Eye (tissue), 1 donor: Measurements from ENCODE around the gene PIKFYVE.
"Not testable (repeated sequence)": the region's sequence is repeated elsewhere in the genome, so short reads cannot be mapped to it uniquely, and the experiment has no call there.

Experiments used
- DNase-seq: peaks from one replicate; pipeline ENCODE4 v3.0.0-alpha.2; 2015

Gene PIKFYVE

DNA sequence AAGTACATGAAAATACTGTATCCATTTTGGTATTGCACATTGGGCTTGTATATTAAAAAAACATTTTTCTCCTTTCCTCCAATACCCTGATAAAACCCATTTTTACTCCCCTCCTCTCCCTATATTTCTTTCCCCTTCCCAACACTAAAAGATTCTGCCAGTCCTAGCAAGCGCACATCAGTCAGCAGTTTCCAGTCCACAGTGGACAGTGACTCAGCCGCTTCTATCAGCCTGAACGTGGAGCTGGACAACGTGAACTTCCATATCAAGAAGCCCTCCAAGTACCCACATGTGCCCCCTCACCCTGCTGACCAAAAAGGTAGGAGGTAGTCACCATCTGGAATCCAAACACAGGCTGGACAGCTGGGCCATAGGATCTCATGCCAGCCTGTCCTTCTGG, 38.6 kb downstream of the PIKFYVE start:
- DNase-seq, result no peak

DNA sequence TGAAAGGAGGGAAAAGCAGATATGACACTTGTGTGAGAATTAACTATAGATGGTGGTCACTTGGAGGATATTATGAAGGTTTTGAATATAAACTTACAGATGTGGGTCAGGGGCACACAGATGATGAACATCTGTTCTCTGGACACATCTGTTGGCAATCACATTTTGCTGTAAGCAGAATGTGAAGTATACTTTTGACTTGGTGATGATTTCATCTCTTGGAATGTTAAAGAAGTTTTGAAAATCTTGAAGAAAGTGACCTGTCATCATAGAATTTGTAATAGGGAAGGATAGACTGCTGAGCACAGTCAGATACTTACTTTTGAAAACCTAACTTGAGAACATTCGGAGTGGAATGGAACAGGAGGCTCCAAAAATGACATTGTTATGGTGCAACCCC, 40.2 kb downstream of the PIKFYVE start:
- no peak for DNase-seq

DNA sequence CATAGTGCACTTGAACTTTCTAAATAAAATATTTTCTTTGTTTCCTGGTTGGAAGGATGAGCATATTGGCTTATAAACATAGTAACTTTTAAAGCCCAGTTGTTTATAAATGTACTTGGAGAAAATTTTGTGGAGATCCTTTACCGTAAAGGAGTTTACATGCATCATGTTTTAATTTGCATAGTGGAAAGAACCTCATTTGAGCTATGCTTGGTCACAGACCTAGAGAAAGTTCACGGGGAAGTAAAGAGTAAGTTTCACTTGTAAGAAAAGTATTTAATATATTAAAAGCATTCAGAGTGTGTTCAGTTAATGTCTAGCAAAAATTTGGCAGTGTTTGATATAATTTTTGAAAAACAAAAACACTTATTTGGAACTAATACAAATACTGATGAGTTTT, 45.3 kb downstream of the PIKFYVE start:
- DNase-seq, result no peak

DNA sequence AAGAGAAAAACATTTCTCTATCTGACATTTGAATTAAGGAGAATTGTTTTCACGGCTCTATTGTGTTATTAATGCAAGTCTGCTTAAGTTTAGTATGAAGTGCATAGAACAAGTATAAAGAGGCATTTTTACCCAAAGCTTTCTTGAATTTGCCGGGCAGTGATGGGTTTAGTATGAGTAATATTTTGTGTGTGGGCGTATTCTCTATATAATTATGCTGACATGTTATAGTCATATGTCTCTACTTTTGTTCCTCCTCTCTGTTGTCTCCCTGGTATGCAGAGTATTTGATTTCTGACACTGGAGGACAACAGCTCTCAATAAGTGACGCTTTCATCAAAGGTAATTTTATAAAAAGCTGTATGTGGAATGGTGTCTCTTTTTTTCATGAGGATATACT, 45.9 kb downstream of the PIKFYVE start:
- no peak for DNase-seq

DNA sequence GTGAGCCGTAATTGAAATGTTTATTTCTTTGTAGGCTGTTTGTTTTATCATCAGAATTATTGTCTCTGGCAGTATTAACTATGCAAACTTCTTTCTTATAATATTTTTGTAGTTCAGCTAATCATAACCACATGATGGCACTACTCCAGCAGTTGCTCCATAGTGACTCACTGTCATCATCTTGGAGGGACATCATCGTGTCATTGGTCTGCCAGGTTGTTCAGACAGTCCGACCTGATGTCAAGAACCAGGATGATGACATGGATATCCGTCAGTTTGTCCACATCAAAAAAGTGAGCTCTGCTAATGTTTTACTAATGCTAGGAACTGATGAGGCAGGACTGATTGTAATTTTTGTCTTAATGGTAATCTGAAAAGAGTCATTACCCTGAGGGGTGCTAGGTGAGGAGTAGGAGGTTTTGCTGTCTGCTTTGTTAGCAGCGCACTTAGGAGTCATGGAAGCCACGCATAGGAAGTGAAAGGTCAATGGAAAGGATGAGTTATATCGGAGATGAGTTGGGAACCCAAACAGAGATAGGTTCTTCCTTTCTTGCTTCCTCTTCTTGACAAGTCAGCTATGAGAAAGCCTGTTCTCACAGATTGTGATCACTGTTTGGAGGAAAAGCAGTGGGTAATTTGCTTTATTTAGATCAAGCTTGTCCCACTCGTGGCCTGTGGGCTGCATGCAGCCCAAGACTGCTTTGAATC, 49.2 kb downstream of the PIKFYVE start:
- no peak for DNase-seq

DNA sequence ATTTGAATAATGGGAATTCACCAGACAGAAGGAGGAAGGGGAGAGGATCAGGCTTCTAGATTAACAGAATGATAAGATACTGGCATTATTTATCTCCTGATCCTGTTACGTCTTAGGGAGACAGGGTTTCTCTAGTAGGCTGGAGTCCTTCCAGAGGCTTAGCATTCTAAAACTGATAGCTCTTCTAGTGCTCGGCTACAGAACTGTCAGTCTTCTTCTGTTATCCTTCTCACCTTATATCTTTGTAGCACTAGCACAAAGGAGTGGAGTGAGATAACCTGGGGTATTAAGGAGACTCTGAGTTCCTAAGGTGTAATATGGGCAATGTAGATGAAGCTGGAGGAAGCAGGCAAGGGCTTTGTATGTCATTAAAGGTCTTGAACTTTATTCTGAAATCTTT, 52.1 kb downstream of the PIKFYVE start:
- no peak for DNase-seq

DNA sequence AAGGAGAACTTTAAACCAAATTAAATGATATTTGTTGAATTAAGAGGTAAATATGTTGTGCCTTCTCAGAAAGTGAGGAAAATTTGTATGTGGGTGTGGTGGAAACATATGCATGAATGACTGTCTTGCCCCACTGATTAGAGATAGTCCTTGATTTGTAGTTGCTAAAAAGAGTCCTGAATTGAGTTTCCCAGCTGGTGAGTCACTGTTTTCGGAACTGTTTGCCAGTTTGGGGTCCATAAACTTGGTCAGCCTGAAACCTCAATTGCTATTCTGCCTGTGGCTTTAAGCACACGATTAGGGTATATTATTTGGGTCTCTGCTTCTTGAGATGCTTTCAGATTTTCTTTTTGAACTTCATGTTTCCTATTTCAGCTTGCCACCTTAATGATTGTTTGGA, 53.3 kb downstream of the PIKFYVE start:
- no peak for DNase-seq

DNA sequence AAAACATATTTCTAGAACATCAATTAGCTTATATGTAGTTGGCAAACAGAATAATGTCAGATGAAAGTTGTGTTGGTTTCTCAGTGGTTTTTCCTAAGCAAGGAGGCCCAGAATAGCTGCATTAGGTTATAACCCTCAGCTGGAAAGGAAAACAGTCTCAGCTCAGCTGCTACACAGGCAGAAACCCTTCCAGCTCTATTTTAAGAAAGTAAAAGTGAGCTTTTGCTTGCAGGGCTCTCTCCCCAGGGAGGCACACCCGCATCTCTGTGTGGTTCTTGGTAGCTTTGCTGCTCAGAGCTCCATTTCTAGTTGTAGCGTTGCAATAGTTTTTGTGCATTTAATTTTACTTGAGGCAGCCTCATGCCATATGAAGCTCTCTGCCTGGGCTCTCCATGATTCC, 54.6 kb downstream of the PIKFYVE start:
- DNase-seq, result no peak

DNA sequence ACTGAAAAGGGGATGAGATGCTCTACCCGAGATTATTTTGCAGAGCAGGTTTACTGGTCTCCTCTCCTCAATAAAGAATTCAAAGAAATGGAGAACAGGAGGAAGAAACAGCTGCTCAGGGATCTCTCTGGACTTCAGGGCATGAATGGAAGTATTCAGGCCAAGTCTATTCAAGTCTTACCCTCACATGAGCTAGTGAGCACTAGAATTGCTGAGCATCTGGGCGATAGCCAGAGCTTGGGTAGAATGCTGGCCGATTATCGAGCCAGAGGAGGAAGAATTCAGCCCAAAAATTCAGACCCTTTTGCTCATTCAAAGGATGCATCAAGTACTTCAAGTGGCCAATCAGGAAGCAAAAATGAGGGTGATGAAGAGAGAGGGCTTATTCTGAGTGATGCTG, 60.0 kb downstream of the PIKFYVE start:
- DNase-seq, result no peak

DNA sequence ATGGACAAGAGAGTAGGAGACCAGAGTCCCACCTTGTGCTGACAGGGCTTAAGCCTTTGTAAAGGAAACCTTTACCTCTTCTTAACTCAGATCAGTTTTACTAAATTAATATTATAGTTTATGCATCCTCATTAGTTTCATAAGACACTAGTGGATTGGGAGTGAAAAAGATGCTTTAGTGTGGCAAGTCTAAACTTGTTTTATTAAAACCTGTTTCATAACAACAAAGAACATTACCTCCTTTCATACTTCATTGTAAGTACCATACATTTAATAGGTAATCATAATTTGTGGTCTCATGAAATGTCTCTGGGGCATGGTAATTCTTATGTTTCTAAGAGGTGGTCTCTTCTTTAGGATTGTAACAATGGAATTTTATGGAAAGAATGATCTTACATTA, 63.4 kb downstream of the PIKFYVE start:
- no peak for DNase-seq

DNA sequence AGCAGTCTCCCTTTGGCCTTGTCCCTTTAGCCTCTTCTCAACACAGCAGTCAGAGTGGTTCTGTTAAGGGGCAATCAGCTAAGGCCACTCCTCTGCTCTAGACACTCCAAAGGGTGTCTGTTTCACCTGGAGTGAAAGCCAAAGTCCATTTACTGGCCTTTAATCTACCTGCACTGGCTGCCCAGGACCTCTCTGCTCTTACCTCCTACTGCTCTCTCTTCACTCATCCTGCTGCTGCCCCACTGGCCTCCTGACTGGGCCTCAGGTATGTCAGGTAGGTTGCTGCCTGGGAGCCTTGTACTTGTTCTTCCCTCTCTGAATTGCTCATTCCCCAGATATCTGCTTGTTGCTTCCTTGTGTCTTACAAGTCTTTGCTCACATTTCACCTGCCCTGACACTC, 68.2 kb downstream of the PIKFYVE start:
- no peak for DNase-seq

DNA sequence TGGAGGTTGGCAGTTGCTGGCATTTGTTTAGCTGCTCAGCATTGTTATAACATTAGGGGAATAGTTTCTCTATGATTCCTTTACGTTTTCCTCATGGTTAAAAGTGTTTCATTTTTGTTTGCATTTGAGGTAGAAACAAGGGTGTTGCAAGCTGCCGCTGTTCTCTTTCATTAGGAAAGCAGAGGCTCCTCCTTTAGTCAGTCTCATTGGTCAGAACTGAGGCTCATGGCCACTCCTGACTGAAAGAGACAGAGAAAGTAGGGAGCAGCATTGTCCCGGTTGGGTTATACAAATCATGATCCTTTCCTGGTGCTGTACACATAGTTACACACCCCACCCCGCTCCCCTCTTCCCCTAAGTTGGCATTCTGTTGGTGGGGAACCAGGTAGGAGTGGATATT, 80.7 kb downstream of the PIKFYVE start:
- no peak for DNase-seq

DNA sequence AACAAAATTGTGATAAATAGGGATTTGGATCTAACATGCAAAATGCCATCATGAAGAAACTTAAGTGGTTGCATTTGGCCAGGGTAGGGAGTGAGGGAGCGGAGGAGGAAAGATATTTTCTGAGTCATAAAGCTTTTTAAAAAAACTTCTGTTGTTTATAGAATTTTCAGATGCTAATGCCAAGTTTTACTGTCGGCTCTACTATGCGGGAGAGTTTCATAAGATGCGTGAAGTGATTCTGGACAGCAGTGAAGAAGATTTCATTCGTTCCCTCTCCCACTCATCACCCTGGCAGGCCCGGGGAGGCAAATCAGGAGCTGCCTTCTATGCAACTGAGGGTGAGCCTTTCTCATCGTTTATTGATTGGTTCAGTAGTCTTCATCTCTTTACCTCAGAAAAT, 84.6 kb downstream of the PIKFYVE start:
- DNase-seq, result no peak

DNA sequence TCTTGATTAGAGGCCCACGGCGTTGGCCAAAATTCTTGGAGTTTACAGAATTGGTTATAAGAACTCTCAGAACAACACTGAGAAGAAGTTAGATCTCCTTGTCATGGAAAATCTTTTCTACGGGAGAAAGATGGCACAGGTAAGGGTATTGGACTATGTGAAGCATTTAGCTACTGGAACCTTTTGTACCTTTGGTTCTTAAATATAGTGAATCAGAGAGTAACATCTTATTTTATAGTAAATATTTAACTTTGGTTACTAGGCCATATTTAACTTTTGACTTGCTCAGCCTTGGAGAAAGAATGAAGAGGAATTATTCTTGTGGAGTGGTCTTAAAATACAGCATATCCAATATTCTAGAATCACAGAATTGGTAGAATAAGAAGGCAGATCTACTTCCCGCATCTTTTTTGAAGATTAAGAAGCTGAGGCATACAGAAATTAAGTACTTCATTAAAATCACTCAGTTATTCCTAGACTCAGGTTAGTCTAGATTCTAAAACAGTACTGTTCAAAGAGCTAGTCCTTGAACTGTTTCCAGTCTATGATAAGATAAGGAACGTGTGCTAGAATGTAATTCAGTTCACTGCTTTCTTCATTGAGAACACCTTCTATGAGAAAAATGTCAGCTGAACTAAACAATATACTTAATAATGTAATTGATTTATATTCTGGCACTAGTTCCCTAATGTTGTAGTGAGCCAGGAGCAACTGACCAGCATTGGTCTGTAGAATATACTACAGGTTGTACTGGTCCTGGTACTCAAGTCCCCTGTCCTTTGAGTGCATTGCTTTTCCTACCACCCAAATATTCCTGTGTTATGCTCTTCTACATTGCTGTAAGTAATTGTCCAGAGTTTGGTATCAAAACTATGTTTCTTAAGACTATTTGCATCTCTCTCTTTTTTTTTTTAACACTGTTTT, 86.9 kb downstream of the PIKFYVE start:
- no peak for DNase-seq

DNA sequence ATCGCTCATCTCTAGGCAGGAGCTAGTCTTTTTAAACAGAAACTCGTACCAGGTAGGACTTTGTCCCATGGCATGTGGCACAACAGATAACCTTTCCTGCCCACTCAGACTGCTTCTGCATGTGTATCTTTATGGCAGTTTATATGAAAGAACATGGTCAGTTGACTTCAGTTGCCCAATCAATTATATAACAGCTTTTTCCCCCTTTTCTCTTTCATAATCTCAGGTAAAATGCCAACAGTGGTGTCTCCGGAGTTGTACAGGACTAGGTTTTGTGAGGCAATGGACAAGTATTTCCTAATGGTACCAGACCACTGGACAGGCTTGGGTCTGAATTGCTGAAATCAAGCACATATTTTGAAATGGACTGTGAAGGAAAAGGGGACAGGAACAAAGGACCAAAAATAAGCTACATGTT, 88.9 kb downstream of the PIKFYVE start:
- no peak for DNase-seq

DNA sequence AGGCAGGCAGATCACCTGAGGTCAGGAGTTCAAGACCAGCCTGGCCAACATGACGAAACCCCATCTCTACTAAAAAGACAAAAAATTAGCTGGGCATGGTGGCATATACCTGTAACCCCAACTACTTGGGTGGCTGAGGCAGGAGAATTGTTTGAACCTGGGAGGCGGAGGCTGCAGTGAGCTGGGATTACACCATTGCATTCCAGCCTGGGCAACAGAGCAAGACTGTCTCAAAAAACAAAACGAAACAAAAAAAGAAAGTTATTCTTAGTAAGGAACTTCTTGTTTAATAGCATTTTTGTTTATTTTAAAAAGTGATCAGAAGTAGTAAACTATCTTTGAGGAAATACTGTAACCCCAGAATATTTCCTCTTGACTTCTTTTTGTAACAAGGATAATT, 90.4 kb downstream of the PIKFYVE start:
- DNase-seq, result not testable (repeated sequence)

DNA sequence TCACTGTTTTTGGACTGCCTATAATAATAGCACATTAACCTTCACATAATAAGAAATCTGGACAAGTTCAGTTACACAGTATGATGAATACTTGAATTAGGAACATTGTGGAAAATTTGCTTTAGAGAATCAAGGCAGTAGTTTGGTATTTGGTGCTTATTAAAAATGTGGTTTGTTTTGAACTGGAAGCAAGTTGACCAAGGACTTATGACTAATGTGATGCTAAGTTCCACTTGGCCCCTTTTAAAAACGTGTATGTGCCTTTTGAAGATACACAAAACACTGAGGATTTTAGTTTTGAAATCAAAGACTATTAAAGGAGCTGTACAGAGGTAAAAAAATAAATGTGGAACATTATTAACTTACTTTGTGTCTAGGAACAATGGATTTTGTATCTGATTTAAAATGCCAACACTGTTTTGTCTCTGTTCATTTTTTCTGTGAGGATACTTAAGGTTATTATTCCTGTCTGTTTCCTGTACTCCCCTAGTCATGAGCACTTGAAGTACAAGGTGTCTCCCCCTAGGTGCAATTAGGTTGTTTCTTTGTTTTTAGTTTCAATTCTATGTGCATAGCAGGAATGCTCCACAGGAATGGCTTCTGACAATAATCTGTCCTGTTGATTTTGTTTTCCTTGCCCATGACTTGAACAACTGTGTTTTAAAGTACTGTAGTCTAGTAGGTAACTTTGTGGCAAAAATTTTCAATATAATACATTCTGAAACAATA, 91.0 kb downstream of the PIKFYVE start:
- no peak for DNase-seq

DNA sequence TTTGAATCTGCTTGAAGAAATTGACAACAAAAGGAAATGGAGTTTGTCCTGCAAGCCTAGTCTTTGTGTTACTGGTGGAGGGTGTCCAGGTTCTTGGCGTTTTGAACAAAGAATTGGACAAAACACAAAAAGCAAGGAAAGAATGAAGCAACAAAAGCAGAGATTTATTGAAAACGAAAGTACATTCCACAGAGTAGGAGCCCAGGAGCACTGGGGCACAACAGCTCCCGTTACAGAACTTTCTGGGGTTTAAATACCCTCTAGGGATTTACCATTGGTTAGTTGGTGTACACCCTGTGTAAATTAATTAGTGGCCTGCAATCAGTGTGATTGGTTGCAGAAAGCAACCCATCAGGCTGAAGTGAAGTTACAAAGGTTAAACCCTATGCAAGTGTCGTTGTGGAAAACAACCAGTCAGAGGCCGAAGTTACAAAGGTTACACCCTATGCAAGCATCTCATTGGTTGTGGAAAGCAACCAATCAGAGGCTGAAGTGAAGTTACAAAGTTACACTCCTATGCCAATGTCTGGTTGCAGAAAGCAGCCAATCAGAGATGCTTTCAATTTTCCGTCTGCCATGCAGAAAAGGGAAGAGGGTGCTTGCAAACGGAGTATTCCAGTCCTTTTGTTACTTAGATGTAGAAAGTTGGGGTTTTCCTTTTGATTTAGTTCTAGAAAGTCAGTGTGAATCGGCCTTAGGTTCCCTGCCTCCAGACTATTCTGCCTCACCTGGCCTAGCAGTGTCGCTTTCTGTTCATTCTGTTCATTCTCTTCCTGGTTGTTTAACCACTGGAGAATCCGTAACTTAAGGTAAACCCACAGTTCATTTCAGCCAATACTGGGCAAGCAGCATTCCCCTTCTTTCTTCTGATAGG, 92.9 kb downstream of the PIKFYVE start:
- DNase-seq, result no peak

DNA sequence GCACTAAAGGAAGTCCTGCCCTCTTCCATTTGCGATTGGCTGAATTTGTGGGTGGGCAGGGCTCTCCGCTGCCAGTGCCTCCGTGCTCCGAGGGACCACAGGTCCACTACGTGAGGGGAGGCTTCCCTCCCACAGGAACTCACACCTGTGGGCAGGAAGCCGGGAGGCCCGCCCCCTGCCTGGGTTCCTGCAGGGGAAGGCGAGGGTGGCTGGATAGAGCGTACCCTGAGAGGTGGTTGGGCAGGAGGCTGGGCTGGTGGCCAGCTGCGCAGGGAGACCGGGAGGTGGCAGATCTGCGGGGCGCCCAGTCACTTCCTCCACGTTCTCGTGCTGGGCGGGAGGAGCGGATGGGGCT, 93.6 kb downstream of the PIKFYVE start:
- no peak for DNase-seq

DNA sequence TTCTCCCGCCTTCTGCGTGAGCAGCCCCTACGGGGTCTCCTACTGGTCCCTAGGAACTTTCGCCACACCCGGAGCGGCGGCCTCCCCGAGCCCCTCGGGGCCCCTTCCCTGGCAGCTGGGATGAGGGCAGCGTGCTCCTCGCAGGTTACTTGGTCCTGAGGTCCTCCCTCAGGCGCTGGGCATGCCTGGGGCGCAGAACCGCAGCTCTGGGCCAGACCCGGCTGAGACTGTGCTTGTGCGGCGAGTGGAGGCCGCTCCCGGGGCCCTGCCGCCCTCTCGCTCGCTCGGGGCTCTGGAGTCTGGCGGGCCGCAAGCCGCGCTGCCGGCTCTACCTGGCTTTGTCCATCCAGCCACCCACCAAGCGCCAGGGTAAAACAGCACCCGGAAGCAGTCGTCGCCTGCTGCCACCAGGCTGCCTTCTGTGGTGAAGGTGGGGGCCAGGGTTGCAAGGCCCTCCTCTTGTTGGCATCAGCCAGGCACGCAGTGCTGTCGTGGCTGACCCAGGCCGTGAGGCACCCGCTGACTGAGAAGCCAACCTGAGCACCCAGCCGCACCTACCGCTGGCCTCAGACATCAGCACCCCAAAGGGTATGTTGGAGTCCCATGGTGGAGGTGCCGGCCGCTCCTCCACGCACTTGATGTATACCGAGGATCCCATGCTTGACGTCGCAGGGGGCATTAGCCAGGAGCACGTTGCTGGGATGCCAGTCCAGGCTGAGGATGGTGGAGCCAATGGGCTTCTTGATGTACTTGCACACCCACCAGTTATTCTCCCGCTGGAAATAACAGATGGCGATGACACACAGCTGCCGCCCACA, 94.4 kb downstream of the PIKFYVE start:
- no peak for DNase-seq

DNA sequence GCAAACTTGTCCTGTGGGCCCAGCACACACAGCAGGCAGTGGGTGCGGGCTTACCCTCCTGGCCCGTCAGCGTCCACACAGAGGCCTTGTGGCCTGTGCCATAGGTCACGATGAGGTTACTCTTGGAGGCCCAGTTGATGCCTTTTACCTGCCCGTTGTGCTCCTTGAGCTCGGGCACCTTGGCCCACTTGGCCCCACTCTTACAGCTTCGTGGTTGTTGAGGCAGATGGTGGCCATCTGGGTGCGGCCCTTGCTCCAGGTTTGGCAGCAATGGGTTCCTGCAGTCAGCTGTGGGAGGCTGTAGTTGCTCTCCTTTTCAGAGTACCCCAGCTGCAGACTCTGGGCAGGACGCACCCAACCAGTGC, 95.0 kb downstream of the PIKFYVE start:
- DNase-seq, result no peak

DNA sequence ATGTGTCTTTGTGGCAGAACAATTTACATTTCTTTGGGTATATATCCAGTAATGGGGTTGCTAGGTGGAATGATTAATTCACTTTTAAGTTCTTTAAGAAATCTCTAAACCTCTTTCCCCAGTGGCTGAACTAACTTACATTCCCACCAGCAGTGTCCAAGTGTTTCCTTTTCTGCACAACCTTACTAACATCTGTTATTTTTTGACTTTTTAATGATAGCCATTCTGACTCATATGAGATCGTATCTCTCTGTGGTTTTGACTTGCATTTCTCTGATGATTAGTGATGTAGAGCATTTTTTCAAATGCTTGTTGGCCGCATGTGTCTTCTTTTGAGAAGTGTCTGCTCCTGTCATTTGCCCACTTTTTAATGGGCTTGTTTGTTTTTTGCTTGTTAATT, 97.4 kb downstream of the PIKFYVE start:
- no peak for DNase-seq
